A549 (cell line): ENCODE measurements around the gene EVX1.

Experiments
- CEBPB ChIP-seq, 2 experiments: fragments of >200 bp in 1 of 2; sonication (Bioruptor Twin) in 1 of 2; formaldehyde crosslinking in 1 of 2; IDR thresholded peaks; 2 replicates each; pipeline ENCODE4 v1.6.1; 2012 to 2016
- CHD2 ChIP-seq: fragments of 150-350 bp; IDR thresholded peaks from 2 replicates; pipeline ENCODE4 v1.6.1; 2014; ENCODE audit warnings: low read length; ENCODE audit not compliant: partially characterized antibody
- CHD4 ChIP-seq: fragments of 200-600 bp; sonication (generic); IDR thresholded peaks from 2 replicates; pipeline ENCODE4 v1.6.1; 2016; ENCODE audit warnings: antibody characterized with exemption, mild to moderate bottlenecking, borderline replicate concordance
- ESRRA ChIP-seq: fragments of 150-350 bp; IDR thresholded peaks from 2 replicates; pipeline ENCODE4 v1.6.1; 2014; ENCODE audit warnings: mild to moderate bottlenecking, low read length, borderline replicate concordance
- NFE2L2 ChIP-seq: fragments of 150-350 bp; conservative IDR thresholded peaks from 2 replicates; pipeline ENCODE4 v1.6.1; 2014; ENCODE audit warnings: low read length
- POLR2A ChIP-seq: IDR thresholded peaks from 2 replicates; pipeline ENCODE4 v1.6.1; 2012; ENCODE audit warnings: mild to moderate bottlenecking, low read length
- RCOR1 ChIP-seq: fragments of 150-350 bp; IDR thresholded peaks from 2 replicates; pipeline ENCODE4 v1.6.1; 2014; ENCODE audit warnings: antibody characterized with exemption, low read length, low read depth
- TP53 ChIP-seq: fragments of 250-450 bp; sonication (Bioruptor Pico); IDR thresholded peaks from 2 replicates; pipeline ENCODE4 v1.5.0; 2021; ENCODE audit warnings: mild to moderate bottlenecking, moderate library complexity
- ZNF302 ChIP-seq: fragments of 250-450 bp; sonication (Bioruptor Pico); IDR thresholded peaks from 2 replicates; pipeline ENCODE4 v1.9.0; 2021; ENCODE audit warnings: inconsistent platforms, mild to moderate bottlenecking, moderate library complexity
- TF ChIP-seq, protein P1 (sequence below): fragments of >200 bp; sonication (Bioruptor Twin); formaldehyde crosslinking; IDR thresholded peaks from 3 replicates; pipeline ENCODE4 v1.5.1; 2016
- TF ChIP-seq, protein P2 (sequence below): fragments of 200-600 bp; sonication (generic); IDR thresholded peaks from 2 replicates; pipeline ENCODE4 v1.6.1; 2016; ENCODE audit warnings: antibody characterized with exemption, mild to moderate bottlenecking, moderate library complexity

- TF ChIP-seq, protein P1, sequence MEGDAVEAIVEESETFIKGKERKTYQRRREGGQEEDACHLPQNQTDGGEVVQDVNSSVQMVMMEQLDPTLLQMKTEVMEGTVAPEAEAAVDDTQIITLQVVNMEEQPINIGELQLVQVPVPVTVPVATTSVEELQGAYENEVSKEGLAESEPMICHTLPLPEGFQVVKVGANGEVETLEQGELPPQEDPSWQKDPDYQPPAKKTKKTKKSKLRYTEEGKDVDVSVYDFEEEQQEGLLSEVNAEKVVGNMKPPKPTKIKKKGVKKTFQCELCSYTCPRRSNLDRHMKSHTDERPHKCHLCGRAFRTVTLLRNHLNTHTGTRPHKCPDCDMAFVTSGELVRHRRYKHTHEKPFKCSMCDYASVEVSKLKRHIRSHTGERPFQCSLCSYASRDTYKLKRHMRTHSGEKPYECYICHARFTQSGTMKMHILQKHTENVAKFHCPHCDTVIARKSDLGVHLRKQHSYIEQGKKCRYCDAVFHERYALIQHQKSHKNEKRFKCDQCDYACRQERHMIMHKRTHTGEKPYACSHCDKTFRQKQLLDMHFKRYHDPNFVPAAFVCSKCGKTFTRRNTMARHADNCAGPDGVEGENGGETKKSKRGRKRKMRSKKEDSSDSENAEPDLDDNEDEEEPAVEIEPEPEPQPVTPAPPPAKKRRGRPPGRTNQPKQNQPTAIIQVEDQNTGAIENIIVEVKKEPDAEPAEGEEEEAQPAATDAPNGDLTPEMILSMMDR: no peak
- TF ChIP-seq POLR2A (no peak), CEBPB (IDR thresholded peaks at IDR 0.05) (no peak), TP53 (CRISPR knock-in tag) (no peak), NFE2L2 (no peak), CHD4 (no peak), CHD2 (no peak), RCOR1 (no peak), ZNF302 (no peak), ESRRA (no peak)
- TF ChIP-seq, protein P2, sequence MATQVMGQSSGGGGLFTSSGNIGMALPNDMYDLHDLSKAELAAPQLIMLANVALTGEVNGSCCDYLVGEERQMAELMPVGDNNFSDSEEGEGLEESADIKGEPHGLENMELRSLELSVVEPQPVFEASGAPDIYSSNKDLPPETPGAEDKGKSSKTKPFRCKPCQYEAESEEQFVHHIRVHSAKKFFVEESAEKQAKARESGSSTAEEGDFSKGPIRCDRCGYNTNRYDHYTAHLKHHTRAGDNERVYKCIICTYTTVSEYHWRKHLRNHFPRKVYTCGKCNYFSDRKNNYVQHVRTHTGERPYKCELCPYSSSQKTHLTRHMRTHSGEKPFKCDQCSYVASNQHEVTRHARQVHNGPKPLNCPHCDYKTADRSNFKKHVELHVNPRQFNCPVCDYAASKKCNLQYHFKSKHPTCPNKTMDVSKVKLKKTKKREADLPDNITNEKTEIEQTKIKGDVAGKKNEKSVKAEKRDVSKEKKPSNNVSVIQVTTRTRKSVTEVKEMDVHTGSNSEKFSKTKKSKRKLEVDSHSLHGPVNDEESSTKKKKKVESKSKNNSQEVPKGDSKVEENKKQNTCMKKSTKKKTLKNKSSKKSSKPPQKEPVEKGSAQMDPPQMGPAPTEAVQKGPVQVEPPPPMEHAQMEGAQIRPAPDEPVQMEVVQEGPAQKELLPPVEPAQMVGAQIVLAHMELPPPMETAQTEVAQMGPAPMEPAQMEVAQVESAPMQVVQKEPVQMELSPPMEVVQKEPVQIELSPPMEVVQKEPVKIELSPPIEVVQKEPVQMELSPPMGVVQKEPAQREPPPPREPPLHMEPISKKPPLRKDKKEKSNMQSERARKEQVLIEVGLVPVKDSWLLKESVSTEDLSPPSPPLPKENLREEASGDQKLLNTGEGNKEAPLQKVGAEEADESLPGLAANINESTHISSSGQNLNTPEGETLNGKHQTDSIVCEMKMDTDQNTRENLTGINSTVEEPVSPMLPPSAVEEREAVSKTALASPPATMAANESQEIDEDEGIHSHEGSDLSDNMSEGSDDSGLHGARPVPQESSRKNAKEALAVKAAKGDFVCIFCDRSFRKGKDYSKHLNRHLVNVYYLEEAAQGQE: no peak
Measured at GRCh38 chr7:27223941-27224575, 18.5 kb upstream of the EVX1 start.
